PC-9 (cell line): ENCODE results near the gene AFAP1. TPM values are rescaled to one million over a fixed set of nuclear protein-coding genes. Genes with fewer than 3 reads are reported as not detected.

Experiments used
- BruUV-seq: library from RNA; stranded (reverse); fragments of 400-500 nt; replicated peaks from 2 replicates; lab custom pipeline; 2021; lab: Mats Ljungman, UMichigan
- CTCF ChIA-PET: fragments of 300-600 bp; sonication (Branson Sonifier 250); formaldehyde crosslinking; loops from one replicate; lab custom pipeline; 2022; ENCODE audit warnings: antibody characterized with exemption; lab: Charles Lee
- POLR2A ChIA-PET: fragments of 300-600 bp; sonication (Branson Sonifier 250); formaldehyde crosslinking; loops from one replicate; lab custom pipeline; 2022; ENCODE audit warnings: antibody characterized with exemption; ENCODE audit not compliant: unreplicated experiment; lab: Charles Lee
- DNase-seq, 2 experiments: peaks; one replicate each; pipeline versions ENCODE4 v3.0.0 to v3.0.0-alpha.2; 2015 to 2022; ENCODE audit warnings: mixed read lengths in 1 of 2
- H2AFZ ChIP-seq: fragments of 200-600 bp; sonication (generic); 2 replicates; pipeline ENCODE4 v1.8.1; 2017; ENCODE audit warnings: antibody characterized with exemption
- H3F3A ChIP-seq: fragments of 200-600 bp; sonication (generic); 2 replicates; pipeline ENCODE4 v1.8.1; 2017; ENCODE audit warnings: antibody characterized with exemption, mild to moderate bottlenecking, low read depth; ENCODE audit not compliant: insufficient read depth
- H3K27ac ChIP-seq: fragments of 200-600 bp; sonication (generic); 2 replicates; pipeline ENCODE4 v1.6.1; 2016; ENCODE audit warnings: mixed run types
- H3K27me3 ChIP-seq: fragments of 200-600 bp; sonication (generic); 2 replicates; pipeline ENCODE4 v1.6.1; 2016; ENCODE audit warnings: low read depth, mixed run types; ENCODE audit not compliant: insufficient read depth
- H3K36me3 ChIP-seq: fragments of 200-600 bp; sonication (generic); 2 replicates; pipeline ENCODE4 v1.6.1; 2016; ENCODE audit warnings: low read depth, mixed run types
- H3K4me1 ChIP-seq: fragments of 200-600 bp; sonication (generic); replicated peaks from 2 replicates; pipeline ENCODE4 v1.6.1; 2016; ENCODE audit warnings: mixed run types; ENCODE audit not compliant: insufficient read depth
- H3K4me2 ChIP-seq: fragments of 200-600 bp; sonication (generic); 2 replicates; pipeline ENCODE4 v1.6.1; 2017; ENCODE audit warnings: mixed run types
- H3K4me3 ChIP-seq: fragments of 200-600 bp; sonication (generic); 2 replicates; pipeline ENCODE4 v1.6.1; 2016; ENCODE audit warnings: mixed run types
- H3K79me2 ChIP-seq: fragments of 200-600 bp; sonication (generic); 2 replicates; pipeline ENCODE4 v1.6.1; 2017; ENCODE audit warnings: low read depth, mixed run types
- H3K9me2 ChIP-seq: fragments of 200-600 bp; sonication (generic); 2 replicates; pipeline ENCODE4 v1.8.1; 2017; ENCODE audit warnings: mild to moderate bottlenecking; ENCODE audit not compliant: insufficient read depth
- H3K9me3 ChIP-seq: fragments of 200-600 bp; sonication (generic); 2 replicates; pipeline ENCODE4 v1.8.1; 2016; ENCODE audit warnings: low read depth; ENCODE audit not compliant: insufficient read depth
- H4K20me1 ChIP-seq: fragments of 200-600 bp; sonication (generic); 2 replicates; pipeline ENCODE4 v1.8.1; 2017; ENCODE audit not compliant: insufficient read depth
- CTCF ChIP-seq: fragments of 200-600 bp; sonication (generic); conservative IDR thresholded peaks from 2 replicates; pipeline ENCODE4 v1.6.1; 2017; ENCODE audit warnings: mixed run types, antibody characterized with exemption, mild to moderate bottlenecking, moderate library complexity
- EZH2 ChIP-seq: fragments of 200-600 bp; sonication (generic); IDR thresholded peaks from 2 replicates; pipeline ENCODE4 v1.8.0; 2017; ENCODE audit warnings: antibody characterized with exemption, low read depth
- intact Hi-C: fragments of 100-400 bp; cut with micrococcal nuclease; formaldehyde crosslinking; loops from one replicate; pipeline ENCODE4 v1.10.0; 2022; ENCODE audit not compliant: unreplicated experiment
- total RNA-seq: library from RNA; stranded (reverse); gene quantifications from 2 replicates; pipeline ENCODE4 v1.2.3, GENCODE V29; 2021

AFAP1 gene
- total RNA-seq, 1 experiment from 2014 or later, result 69.6 TPM

GRCh38 chr4:7790999-7791398 is 148.7 kb downstream of the AFAP1 start:
- Histone ChIP-seq H3K4me2 (no peak overlapping the region), H4K20me1 (peaks cover 19% of the 10 kb centered on the region), H3K27me3 (no peaks in the 10 kb centered on the region), H3K36me3 (0 out of 2 replicates have a peak, but pooled peaks cover 16% of the 10 kb centered on the region), H3F3A (peaks cover 10% of the 10 kb centered on the region; the same call in 1 of the 2 replicates), H3K9me3 (no peaks in the 10 kb centered on the region), H3K27ac (no peak overlapping the region), H3K4me3 (no peak overlapping the region), H3K4me1 (no peaks in the 10 kb centered on the region), H2AFZ (no peak overlapping the region), H3K79me2 (no peaks in the 10 kb centered on the region), H3K9me2 (no peaks in the 10 kb centered on the region)
- no peak for TF ChIP-seq EZH2
- TF ChIP-seq CTCF, result no peak
- ChIA-PET CTCF (no interaction called here), POLR2A (no interaction called here)
- TSS peak; percentile 15 for BruUV-seq
- intact Hi-C loops, result no loop called here
- DNase-seq, result no peak

- TF ChIP-seq EZH2 (no peak), CTCF (no peak)
- no TSS peak for BruUV-seq
- Histone ChIP-seq H3K4me3 (no peak overlapping the region), H4K20me1 (peaks cover 19% of the 10 kb centered on the region), H2AFZ (no peak overlapping the region), H3K4me1 (no peaks in the 10 kb centered on the region), H3K9me3 (no peaks in the 10 kb centered on the region), H3K4me2 (no peak overlapping the region), H3K27ac (no peak overlapping the region), H3K9me2 (no peaks in the 10 kb centered on the region), H3K27me3 (no peaks in the 10 kb centered on the region), H3K36me3 (0 out of 2 replicates have a peak, but pooled peaks cover 16% of the 10 kb centered on the region), H3K79me2 (no peaks in the 10 kb centered on the region), H3F3A (peaks cover 11% of the 10 kb centered on the region; the same call in 1 of the 2 replicates)
- POLR2A ChIA-PET, result no interaction called here
- no peak for DNase-seq
- intact Hi-C loops, result no loop called here
- CTCF ChIA-PET, result no interaction called here
Observed at GRCh38 chr4:7790023-7790422, 149.6 kb downstream of the AFAP1 start.

- Histone ChIP-seq H3K9me2 (no peaks in the 10 kb centered on the region), H3K27ac (no peak overlapping the region), H3K27me3 (no peaks in the 10 kb centered on the region), H3K79me2 (no peaks in the 10 kb centered on the region), H3F3A (peaks cover 14% of the 10 kb centered on the region; the same call in 1 of the 2 replicates), H4K20me1 (peaks cover 19% of the 10 kb centered on the region), H3K4me1 (no peaks in the 10 kb centered on the region), H3K9me3 (no peaks in the 10 kb centered on the region), H3K4me2 (no peak overlapping the region), H2AFZ (no peak overlapping the region), H3K36me3 (0 out of 2 replicates have a peak, but pooled peaks cover 16% of the 10 kb centered on the region), H3K4me3 (no peak overlapping the region)
- intact Hi-C loops, result no loop called here
- peak in 1 of 2 experiments; percentile 20 for DNase-seq
- no TSS peak for BruUV-seq
- ChIA-PET POLR2A (no interaction called here), CTCF (no interaction called here)
- no peak for TF ChIP-seq CTCF
- TF ChIP-seq EZH2, result no peak
Observed at GRCh38 chr4:7788694-7789425, 150.8 kb downstream of the AFAP1 start.
